Erythroblast (primary cell): ENCODE results near the gene POLN.

ENCODE experiments used
- GATA1 ChIP-seq: IDR thresholded peaks from 2 replicates; pipeline ENCODE4 v1.6.1; 2011; ENCODE audit warnings: low read depth, mild to moderate bottlenecking, control low read depth, low read length, moderate library complexity
- POLR2A ChIP-seq: IDR thresholded peaks from 2 replicates; pipeline ENCODE4 v1.6.1; 2011; ENCODE audit warnings: mild to moderate bottlenecking, low read length

DNA sequence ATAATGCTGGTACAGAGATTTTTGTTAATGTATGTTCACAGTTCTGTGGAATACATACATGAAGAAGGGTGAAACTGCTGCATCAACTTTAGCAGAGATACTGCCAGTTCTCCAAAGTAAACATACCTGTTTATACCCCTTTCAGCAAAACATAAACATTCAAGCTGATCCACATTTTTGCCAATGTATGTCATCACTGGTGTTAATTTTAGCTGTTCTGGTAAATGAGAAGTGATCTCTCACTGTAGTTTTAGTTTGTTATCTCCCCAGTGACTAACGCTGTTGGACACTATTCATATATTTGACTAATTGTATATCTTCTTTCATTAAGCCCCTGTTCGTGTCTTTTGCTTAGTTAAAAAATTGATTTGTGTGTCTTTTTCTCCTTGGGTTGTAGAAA lies 82.0 kb downstream of the POLN start:
- no peak for TF ChIP-seq POLR2A
- TF ChIP-seq GATA1: no peak
